ENCODE results near the gene PAH. TPM values are rescaled to one million over a fixed set of nuclear protein-coding genes. Genes with fewer than 3 reads are reported as not detected.

The PAH gene
- polyA plus RNA-seq, 1 experiment = not detected

- ChIA-PET CTCF (interaction anchor here (0.6 to 1.5 kb wide), 2 partner anchors 13 kb away, joined by 3 read pairs; no protein-coding TSS in a partner anchor), POLR2A (no interaction called here)
- H3K27me3 ChIP-seq (ENCODE audit: control insufficient read depth, insufficient read depth, low read length) = no peaks in the 10 kb centered on the region
- TF ChIP-seq, protein P1, sequence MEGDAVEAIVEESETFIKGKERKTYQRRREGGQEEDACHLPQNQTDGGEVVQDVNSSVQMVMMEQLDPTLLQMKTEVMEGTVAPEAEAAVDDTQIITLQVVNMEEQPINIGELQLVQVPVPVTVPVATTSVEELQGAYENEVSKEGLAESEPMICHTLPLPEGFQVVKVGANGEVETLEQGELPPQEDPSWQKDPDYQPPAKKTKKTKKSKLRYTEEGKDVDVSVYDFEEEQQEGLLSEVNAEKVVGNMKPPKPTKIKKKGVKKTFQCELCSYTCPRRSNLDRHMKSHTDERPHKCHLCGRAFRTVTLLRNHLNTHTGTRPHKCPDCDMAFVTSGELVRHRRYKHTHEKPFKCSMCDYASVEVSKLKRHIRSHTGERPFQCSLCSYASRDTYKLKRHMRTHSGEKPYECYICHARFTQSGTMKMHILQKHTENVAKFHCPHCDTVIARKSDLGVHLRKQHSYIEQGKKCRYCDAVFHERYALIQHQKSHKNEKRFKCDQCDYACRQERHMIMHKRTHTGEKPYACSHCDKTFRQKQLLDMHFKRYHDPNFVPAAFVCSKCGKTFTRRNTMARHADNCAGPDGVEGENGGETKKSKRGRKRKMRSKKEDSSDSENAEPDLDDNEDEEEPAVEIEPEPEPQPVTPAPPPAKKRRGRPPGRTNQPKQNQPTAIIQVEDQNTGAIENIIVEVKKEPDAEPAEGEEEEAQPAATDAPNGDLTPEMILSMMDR (IDR thresholded peaks at IDR 0.05; ENCODE audit: insufficient read depth, low read depth, low read length) = no peak
- DNase-seq (ENCODE audit: low read depth) = no peak
- no peaks in the 10 kb centered on the region for H3K36me3 ChIP-seq (ENCODE audit: control insufficient read depth, insufficient read depth, low read length)
- no peak overlapping the region for H3K4me3 ChIP-seq (ENCODE audit: low read depth, low read length)
These were observed 117.8 kb downstream of the PAH start for GRCh38 chr12:102799229-102799628.

DNA sequence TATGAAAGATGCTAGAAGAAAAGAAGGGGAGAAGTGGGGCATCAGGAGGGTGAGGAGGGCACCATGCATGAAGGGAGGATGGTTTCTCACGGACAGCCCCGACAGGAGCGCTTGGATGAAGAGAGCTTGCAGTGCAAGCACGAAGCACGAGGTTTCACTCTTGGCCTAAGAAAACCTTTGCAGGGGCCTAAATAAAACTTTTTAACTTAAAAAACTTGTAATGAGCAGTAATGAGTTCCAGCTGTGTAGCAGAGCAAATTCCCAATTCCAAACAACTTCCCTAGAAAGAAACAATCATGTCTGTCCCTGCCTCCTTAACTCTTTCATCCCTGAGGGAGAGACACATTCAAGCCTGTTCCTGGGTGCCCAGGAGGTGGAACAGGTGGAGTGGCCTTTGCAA, 119.5 kb downstream of the PAH start:
- no peaks in the 10 kb centered on the region for H3K27me3 ChIP-seq (ENCODE audit: control insufficient read depth, insufficient read depth, low read length)
- CTCF ChIA-PET = interaction anchor here (1.4 kb wide), 1 partner anchor 20 kb away, joined by 6 read pairs; no protein-coding TSS in a partner anchor
- TF ChIP-seq, protein P1 (IDR thresholded peaks at IDR 0.05; ENCODE audit: insufficient read depth, low read depth, low read length) = no peak
- POLR2A ChIA-PET = no interaction called here
- H3K4me3 ChIP-seq (ENCODE audit: low read depth, low read length) = no peak overlapping the region
- H3K36me3 ChIP-seq (ENCODE audit: control insufficient read depth, insufficient read depth, low read length) = no peaks in the 10 kb centered on the region
- no peak for DNase-seq (ENCODE audit: low read depth)

DNA sequence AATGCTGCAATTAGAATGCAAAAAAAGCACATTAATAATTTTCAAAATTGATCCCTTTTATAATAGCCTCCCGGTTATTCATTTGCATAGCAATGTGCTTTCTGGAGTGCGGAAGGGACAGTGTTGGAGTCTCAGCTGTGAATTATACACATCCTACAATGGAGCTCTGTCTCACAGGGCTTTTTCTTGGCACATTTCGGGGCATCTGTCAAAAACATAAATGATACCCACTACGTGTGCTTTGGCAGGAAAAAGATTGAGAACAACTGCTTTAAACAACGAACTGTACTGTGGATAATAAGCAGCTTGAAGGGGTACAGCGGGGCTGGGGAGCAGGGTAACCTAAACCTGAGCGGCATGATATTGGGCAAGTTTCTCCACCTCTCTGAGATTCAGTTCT, 123.1 kb downstream of the PAH start:
- H3K36me3 ChIP-seq (ENCODE audit: control insufficient read depth, insufficient read depth, low read length) = no peaks in the 10 kb centered on the region
- no peak for DNase-seq (ENCODE audit: low read depth)
- H3K27me3 ChIP-seq (ENCODE audit: control insufficient read depth, insufficient read depth, low read length) = no peaks in the 10 kb centered on the region
- ChIA-PET POLR2A (no interaction called here), CTCF (interaction anchor here (1.8 kb wide), 1 partner anchor 89 kb away, joined by 4 read pairs; no protein-coding TSS in a partner anchor)
- no peak overlapping the region for H3K4me3 ChIP-seq (ENCODE audit: low read depth, low read length)
- TF ChIP-seq, protein P1 (IDR thresholded peaks at IDR 0.05; ENCODE audit: insufficient read depth, low read depth, low read length) = no peak

Other genes with a start within 250 kb of the PAH start
- 0.07 TPM in 1 of 2 replicates, not detected in the other for gene ASCL1, start 40.4 kb upstream of the PAH start, polyA plus RNA-seq (2011; rRNA removed)

All from BJ (cell line).